HEK293T (cell line): ENCODE measurements around the gene TCAIM.

Experiments used
- BHLHE40 ChIP-seq: fragments of 450-650 bp; IDR thresholded peaks from 2 replicates; pipeline ENCODE4 v1.6.1; 2016; ENCODE audit warnings: mild to moderate bottlenecking, moderate library complexity, borderline replicate concordance
- ELF4 ChIP-seq: fragments of 450-650 bp; IDR thresholded peaks from 2 replicates; pipeline ENCODE4 v1.6.1; 2017; ENCODE audit warnings: antibody characterized with exemption
- FOXA1 ChIP-seq: fragments of 450-650 bp; IDR thresholded peaks from 2 replicates; pipeline ENCODE4 v1.6.1; 2016; ENCODE audit warnings: mild to moderate bottlenecking
- FOXK2 ChIP-seq: fragments of 450-650 bp; IDR thresholded peaks from 2 replicates; pipeline ENCODE4 v1.6.1; 2016; ENCODE audit warnings: mild to moderate bottlenecking
- FOXM1 ChIP-seq: fragments of 450-650 bp; IDR thresholded peaks from 2 replicates; pipeline ENCODE4 v1.6.1; 2017; ENCODE audit warnings: mild to moderate bottlenecking, borderline replicate concordance
- L3MBTL2 ChIP-seq: fragments of 450-650 bp; conservative IDR thresholded peaks from 2 replicates; pipeline ENCODE4 v1.6.1; 2016; ENCODE audit warnings: mild to moderate bottlenecking
- LEF1 ChIP-seq: fragments of 450-650 bp; IDR thresholded peaks from 2 replicates; pipeline ENCODE4 v1.6.1; 2017; ENCODE audit warnings: mild to moderate bottlenecking, borderline replicate concordance
- SUZ12 ChIP-seq: fragments of 450-650 bp; IDR thresholded peaks from 2 replicates; pipeline ENCODE4 v1.6.1; 2016; ENCODE audit warnings: mild to moderate bottlenecking
- TF ChIP-seq, protein P1 (sequence below): fragments of 450-650 bp; IDR thresholded peaks from 2 replicates; pipeline ENCODE4 v1.6.1; 2016

DNA sequence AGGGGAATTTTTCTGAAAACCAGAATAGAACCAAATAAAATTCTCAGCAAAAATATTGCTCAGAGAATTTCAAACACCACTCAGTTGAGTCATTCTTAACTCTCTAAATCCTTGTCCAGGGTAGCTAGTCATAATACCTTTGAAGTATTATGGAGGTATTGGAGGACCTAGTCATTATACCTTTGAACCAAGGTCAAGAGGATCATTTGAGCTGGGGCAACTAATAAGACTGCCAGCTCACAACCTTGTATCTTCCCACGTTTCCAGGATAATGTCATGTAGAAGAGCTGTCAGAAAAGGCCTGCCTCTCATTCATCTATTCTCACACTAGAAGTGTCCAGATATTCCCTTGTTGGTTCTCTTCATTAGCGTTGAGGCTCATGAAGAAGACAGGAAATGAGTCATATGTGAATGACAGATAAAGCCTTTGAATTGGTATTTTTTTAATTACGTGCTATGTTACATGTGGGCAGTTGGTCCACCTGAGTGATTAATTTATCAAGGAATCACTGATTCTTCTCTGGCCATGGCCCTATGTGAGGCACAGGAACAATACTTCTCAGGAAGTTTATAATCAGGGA is 48.6 kb upstream of the TCAIM start:
- TF ChIP-seq LEF1, result no peak
- TF ChIP-seq SUZ12, result no peak
- no peak for TF ChIP-seq BHLHE40
- no peak for TF ChIP-seq ELF4
- TF ChIP-seq L3MBTL2, result no peak
- no peak for TF ChIP-seq FOXK2
- TF ChIP-seq, protein P1, sequence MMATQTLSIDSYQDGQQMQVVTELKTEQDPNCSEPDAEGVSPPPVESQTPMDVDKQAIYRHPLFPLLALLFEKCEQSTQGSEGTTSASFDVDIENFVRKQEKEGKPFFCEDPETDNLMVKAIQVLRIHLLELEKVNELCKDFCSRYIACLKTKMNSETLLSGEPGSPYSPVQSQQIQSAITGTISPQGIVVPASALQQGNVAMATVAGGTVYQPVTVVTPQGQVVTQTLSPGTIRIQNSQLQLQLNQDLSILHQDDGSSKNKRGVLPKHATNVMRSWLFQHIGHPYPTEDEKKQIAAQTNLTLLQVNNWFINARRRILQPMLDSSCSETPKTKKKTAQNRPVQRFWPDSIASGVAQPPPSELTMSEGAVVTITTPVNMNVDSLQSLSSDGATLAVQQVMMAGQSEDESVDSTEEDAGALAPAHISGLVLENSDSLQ, result no peak
- no peak for TF ChIP-seq FOXM1
- TF ChIP-seq FOXA1, result no peak
